Memory B cell (primary cell): ENCODE results near the gene LARP4B.
A peak's percentile ranks its signal among the peaks of the same experiment; 100 is the strongest.

ENCODE experiments used
- ATAC-seq: fragments of 150-1000 bp; cut with Tn5 transposase; 2 replicates; pipeline ENCODE4 v1.10.0; 2021; ENCODE audit warnings: low read depth, mild to moderate bottlenecking, moderate library complexity
- DNase-seq, 2 donors: peaks; one replicate each; pipeline ENCODE4 v3.0.0; 2022; ENCODE audit warnings: low spot score in 2 of 2
- H3K27ac Mint-ChIP-seq: one replicate; pipeline ENCODE4 v1.8.0; 2022; ENCODE audit warnings: mild to moderate bottlenecking, moderate library complexity, mixed read lengths
- H3K27me3 Mint-ChIP-seq: one replicate; pipeline ENCODE4 v1.8.0; 2022; ENCODE audit warnings: mixed read lengths
- H3K36me3 Mint-ChIP-seq: one replicate; pipeline ENCODE4 v1.8.0; 2022; ENCODE audit warnings: mild to moderate bottlenecking, mixed read lengths
- H3K4me1 Mint-ChIP-seq: one replicate; pipeline ENCODE4 v1.8.0; 2022; ENCODE audit warnings: mixed read lengths
- H3K4me3 Mint-ChIP-seq: one replicate; pipeline ENCODE4 v1.8.0; 2022; ENCODE audit warnings: mild to moderate bottlenecking, moderate library complexity, mixed read lengths
- H3K9me3 Mint-ChIP-seq: one replicate; pipeline ENCODE4 v1.8.0; 2022; ENCODE audit warnings: mixed read lengths

LARP4B gene

DNA sequence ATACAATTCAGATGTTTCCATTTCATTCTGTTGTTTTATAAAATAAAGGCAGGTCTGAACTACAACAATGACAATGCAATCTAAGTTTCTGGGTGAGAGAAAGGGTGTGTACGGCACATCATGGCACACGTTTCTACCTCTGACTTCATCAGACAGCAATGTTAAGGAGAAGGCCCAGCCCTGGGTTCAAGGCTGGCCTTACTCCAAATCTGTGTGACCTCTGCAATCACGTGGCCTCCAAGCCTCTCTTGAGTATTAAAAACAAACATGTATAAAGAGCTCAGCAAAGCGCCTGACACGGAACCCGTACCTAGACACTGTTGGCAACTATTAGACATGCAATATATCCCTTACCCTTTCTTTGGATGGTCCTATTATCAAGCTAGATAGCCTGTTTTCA is 114.1 kb downstream of the LARP4B start:
- H3K27ac Mint-ChIP-seq = peak overlapping the region; percentile 93
- peaks cover 37% of the 10 kb centered on the region for H3K36me3 Mint-ChIP-seq
- DNase-seq (no peak), ATAC-seq (no peak)
- H3K27me3 Mint-ChIP-seq = no peaks in the 10 kb centered on the region
- no peaks in the 10 kb centered on the region for H3K9me3 Mint-ChIP-seq
- peaks cover 25% of the 10 kb centered on the region for H3K4me1 Mint-ChIP-seq
- H3K4me3 Mint-ChIP-seq = no peak overlapping the region

DNA sequence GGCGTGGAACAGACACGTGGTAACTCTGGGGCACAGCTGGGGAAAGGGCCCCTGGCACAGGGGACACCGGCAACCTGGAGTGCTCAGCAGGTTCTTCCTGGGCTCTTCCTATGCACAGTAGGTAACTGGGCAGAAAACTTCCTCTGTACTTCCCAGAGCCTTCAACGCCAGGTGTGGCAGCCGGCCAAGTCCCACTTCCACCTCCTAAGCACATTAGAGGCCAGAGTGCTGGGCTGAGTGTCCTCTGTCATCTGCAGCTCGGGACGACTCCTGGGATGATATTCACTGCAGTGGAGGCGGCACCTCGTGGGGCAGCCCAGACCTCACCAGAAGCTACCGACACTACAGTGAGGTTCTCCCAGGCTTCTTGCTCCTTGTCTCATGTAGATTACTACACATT is 114.5 kb downstream of the LARP4B start:
- peak overlapping the region; percentile 93 for H3K27ac Mint-ChIP-seq
- H3K36me3 Mint-ChIP-seq = peaks cover 39% of the 10 kb centered on the region
- H3K27me3 Mint-ChIP-seq = no peaks in the 10 kb centered on the region
- H3K4me1 Mint-ChIP-seq = peaks cover 23% of the 10 kb centered on the region
- no peak overlapping the region for H3K4me3 Mint-ChIP-seq
- ATAC-seq = no peak
- no peaks in the 10 kb centered on the region for H3K9me3 Mint-ChIP-seq
- no peak for DNase-seq

DNA sequence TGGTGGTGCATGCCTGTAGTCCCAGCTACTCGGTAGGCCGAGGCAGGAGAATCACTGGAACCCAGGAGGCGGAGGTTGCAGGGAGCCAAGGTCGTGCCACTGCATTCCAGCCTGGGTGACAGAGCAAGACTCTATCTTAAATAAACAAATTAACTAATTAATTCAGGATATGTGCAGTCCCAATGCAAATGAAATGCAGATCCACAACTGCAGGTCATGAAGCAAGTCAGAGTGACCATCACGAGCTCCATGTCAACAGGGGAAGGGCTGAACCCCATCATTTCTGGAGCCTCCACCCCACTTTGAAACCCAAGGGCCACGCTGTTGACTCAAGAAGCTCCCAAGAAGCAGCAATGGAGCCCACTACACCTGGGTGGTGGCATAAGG is 115.4 kb downstream of the LARP4B start:
- ATAC-seq = no peak
- H3K4me3 Mint-ChIP-seq = no peak overlapping the region
- no peak for DNase-seq
- H3K9me3 Mint-ChIP-seq = no peaks in the 10 kb centered on the region
- H3K36me3 Mint-ChIP-seq = peaks cover 36% of the 10 kb centered on the region
- peaks cover 15% of the 10 kb centered on the region for H3K4me1 Mint-ChIP-seq
- no peaks in the 10 kb centered on the region for H3K27me3 Mint-ChIP-seq
- no peak overlapping the region for H3K27ac Mint-ChIP-seq

DNA sequence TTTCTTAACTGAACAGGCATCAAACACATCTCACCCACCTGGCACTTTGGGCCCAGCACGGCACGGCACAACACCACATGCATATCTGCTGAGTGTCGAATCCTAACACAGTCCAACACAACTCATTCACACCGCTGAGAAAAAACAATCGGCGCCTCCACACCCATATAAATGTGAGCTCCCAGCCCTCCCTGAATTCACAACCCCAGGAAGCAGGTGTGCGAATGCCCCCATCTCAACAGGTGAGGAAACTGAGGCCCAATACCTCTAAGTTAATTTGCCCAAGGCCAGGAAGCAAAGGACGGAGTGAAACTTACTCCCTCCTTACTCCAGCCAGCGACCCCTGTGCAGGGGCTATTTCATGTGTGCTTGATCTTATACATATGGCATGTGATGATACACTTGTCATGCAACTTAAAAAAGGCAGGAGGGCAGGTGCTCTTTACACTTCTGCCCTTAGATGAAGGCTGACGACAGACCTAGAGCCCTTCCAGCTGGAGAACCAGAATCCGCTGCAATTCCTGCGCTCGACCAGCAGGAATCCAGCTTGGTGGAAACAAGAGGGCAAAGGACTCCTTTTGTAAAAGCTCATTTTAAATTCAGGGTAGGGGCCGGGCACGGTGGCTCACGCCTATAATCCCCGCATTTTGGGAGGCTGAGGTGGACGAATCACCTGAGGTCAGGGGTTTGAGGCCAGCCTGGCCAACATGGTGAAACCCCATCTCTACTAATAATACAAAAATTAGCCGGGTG is 116.0 kb downstream of the LARP4B start:
- ATAC-seq = no peak
- Mint-ChIP-seq H3K27ac (no peak overlapping the region), H3K36me3 (peaks cover 30% of the 10 kb centered on the region), H3K27me3 (no peaks in the 10 kb centered on the region), H3K9me3 (no peaks in the 10 kb centered on the region), H3K4me1 (peaks cover 15% of the 10 kb centered on the region), H3K4me3 (no peak overlapping the region)
- no peak for DNase-seq

DNA sequence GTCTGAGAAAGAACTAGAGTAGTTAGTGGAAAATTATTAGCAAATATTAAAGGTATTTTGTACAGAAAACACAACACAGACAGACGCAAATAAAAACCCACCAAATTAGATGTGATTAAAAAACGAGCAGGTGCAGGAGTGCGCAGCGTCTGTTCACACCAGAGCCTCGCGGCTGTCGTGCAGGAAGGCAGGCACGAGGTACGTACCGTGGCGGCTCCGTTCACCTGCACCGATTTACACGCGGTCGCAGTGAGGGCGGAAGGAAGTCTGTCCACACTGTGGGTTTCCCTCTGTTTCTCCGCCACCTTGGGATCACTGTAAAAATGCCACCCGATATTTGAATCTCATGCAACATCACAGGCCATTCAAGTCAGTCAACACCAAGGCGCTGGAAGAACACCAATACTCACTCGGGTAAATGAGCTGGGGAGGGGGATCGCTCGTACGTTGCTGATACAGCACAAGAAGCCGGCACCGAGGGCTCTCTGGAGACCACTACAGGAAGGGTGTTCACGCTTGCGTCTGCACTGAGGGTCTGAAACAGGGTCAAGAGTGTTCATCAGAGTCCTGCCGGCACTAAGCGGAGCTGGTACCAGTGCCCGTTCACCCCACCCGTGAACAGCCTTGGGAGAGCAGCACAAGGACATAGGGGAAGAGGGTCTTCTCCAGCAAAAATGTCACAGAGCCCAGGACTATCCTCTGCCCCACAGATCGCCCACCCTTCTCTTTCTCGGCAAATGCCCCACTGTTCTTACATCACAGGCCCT is 116.8 kb downstream of the LARP4B start:
- DNase-seq (no peak), ATAC-seq (no peak)
- Mint-ChIP-seq H3K4me1 (peaks cover 12% of the 10 kb centered on the region), H3K4me3 (no peak overlapping the region), H3K36me3 (peaks cover 25% of the 10 kb centered on the region), H3K27ac (no peak overlapping the region), H3K9me3 (no peaks in the 10 kb centered on the region), H3K27me3 (no peaks in the 10 kb centered on the region)

DNA sequence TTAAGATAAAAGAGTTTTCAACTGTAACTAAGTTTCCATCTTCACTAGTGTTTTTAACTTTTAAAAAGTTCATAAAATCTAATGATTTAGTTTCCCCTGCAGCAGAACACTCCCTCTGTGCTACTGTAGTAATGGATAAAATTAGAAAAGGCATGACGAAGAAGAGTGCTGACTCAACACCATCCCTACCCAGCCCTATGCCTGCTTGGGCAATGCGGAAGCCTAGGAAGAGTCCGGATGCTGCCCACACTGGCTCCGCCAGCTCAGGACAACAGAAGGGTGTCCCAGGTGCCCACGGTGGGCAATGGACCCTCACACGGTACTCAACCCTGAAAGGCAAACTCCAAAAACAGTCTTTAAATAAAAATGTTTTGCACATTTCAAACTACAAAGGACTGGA is 118.2 kb downstream of the LARP4B start:
- Mint-ChIP-seq H3K27ac (no peak overlapping the region), H3K27me3 (no peaks in the 10 kb centered on the region), H3K9me3 (no peaks in the 10 kb centered on the region), H3K4me3 (no peak overlapping the region), H3K36me3 (peaks cover 25% of the 10 kb centered on the region), H3K4me1 (peaks cover 4% of the 10 kb centered on the region)
- ATAC-seq = no peak
- DNase-seq = no peak

DNA sequence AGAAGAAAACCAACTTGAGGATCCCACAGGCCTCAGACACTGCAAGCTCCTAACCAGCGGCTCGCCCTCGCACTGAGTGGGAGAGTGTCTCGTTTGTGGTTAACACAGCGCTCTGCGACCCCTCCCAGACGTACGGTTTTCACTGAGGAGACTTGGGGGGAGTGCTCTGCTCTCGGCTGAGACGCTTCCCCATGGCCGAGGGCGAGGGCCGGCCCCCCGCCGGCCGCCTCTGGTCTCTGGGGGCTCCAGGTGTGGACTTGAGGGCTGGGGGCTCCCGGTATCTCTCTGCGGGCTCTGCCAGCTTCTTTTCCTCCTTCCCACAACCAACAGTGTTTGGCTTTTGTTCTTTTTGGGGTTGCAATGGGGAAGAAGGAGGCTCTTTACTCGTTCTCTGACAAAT is 118.7 kb downstream of the LARP4B start:
- Mint-ChIP-seq H3K4me3 (no peak overlapping the region), H3K9me3 (no peaks in the 10 kb centered on the region), H3K27ac (no peak overlapping the region), H3K36me3 (peaks cover 30% of the 10 kb centered on the region), H3K27me3 (no peaks in the 10 kb centered on the region), H3K4me1 (no peaks in the 10 kb centered on the region)
- no peak for ATAC-seq
- DNase-seq = no peak

DNA sequence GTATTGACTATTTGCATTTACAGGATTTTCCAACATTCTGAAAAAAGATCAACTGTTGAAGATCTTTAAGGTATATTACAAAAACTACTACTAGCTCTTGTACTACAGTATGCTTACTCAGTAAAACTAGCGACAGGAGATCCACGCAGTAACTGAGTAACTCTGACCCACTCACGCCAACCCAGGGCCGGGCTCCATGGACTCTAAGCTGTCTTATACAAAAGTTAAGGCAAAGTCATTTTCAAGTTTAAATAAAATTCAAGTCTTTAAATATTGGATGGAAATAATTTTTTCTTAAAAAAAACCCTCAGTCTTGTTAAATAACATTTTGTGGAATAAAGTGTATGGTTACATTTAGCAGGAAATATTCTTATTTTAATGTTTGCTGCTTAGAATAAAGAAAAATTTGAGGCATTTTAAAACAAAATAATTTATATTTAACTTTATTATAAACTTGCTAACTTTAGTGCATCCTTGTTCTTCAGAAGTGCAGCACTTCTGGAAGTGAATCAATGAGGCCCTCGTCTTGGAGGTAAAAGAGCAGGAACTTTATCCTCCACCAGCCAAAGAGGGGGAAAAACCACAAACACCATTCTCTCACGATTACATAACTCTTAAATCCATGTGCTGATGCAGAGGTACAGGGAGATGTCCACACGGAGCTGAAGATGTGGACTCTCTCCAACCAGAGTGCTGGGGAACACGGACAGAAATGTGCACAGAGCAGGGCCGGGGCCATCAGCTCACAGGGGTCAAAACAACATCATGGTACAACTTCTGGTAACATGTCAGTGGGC is 119.9 kb downstream of the LARP4B start:
- no peak overlapping the region for H3K4me3 Mint-ChIP-seq
- H3K27ac Mint-ChIP-seq = no peak overlapping the region
- no peak for DNase-seq
- H3K36me3 Mint-ChIP-seq = peaks cover 27% of the 10 kb centered on the region
- no peaks in the 10 kb centered on the region for H3K27me3 Mint-ChIP-seq
- no peaks in the 10 kb centered on the region for H3K4me1 Mint-ChIP-seq
- no peaks in the 10 kb centered on the region for H3K9me3 Mint-ChIP-seq
- ATAC-seq = no peak

DNA sequence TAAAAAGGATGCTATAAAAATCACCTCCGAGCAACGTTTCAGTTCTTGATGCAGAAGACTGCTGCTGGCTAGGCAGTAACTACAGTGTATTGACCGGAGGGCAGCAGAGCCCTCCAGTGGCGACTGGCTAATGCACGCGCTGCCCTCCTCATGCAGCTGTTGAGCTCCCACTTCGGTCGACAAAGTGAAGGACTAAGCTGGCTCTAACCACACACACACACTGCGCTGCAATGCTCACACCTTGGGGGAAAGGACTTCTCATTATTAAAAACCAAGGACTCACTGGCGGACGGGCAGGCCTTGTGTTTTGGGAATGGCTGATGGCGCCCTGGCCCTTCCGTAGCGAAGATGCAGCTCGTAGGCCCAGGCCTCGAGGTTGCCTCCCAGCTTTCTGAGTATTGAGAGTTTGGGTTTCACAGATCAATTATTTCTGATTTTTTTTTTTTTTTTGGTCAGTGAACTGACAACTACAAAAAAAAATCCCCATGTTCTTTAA is 121.1 kb downstream of the LARP4B start:
- ATAC-seq (no peak), DNase-seq (no peak)
- H3K9me3 Mint-ChIP-seq = no peaks in the 10 kb centered on the region
- no peak overlapping the region for H3K4me3 Mint-ChIP-seq
- peaks cover 29% of the 10 kb centered on the region for H3K36me3 Mint-ChIP-seq
- H3K4me1 Mint-ChIP-seq = no peaks in the 10 kb centered on the region
- H3K27me3 Mint-ChIP-seq = no peaks in the 10 kb centered on the region
- H3K27ac Mint-ChIP-seq = no peak overlapping the region

DNA sequence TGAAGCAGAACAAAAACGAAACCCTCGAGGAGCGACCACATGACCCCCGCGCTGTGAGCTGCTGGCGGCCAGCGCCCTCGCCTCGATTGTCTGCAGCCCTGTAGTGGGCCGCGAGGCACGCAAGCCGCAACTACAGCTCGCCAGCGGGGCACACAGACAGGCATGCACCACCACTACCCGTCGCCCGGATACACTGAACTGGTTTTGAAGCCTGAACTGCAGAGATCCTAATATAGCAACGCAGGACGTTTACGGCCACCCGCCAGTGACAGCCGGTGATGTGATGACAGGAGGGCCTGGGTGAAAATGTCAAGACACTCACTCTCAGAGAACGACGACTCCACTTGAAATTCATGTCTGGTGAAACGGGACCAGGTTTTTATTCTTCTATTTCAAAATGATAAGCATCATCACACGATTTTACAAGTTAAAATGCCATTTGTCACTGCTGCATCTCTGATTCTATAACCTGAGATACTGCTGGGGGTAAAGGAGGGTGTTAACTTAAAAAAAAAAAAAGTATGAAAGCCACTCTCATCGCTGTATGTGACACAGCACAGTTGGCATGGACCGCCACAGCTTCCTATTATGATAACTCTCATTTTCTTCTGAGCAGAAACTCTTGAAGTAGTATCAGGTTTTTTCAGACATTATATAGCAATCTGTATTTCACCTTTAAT is 121.7 kb downstream of the LARP4B start:
- H3K4me3 Mint-ChIP-seq = no peak overlapping the region
- H3K27ac Mint-ChIP-seq = no peak overlapping the region
- ATAC-seq = no peak

DNA sequence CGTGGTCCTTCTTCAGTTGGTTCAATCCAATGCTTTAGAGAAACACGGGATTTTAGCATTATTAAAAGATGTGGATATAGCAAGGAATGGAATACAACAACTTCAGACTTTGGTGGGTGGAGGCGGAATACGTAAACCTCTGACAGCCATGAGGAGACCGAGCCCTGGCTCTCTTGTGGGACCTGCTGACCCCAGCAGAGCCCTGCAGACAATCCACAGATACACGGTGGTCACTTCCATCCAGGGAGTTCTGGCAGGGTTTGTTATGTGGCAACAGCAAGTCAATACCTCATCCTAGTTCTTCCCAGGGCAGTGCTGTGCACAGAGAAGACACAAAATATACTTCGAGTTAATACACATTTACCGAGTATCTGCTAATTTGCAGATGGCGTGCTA is 123.5 kb downstream of the LARP4B start:
- Mint-ChIP-seq H3K27ac (peak overlapping the region; percentile 22), H3K36me3 (peaks cover 20% of the 10 kb centered on the region), H3K4me3 (no peak overlapping the region), H3K27me3 (no peaks in the 10 kb centered on the region), H3K4me1 (peaks cover 4% of the 10 kb centered on the region), H3K9me3 (no peaks in the 10 kb centered on the region)
- no peak for ATAC-seq
- DNase-seq = no peak

More for the DNA sequence above, 121.7 kb downstream of the LARP4B start:
- H3K9me3 Mint-ChIP-seq = no peaks in the 10 kb centered on the region
- H3K36me3 Mint-ChIP-seq = peaks cover 23% of the 10 kb centered on the region
- no peaks in the 10 kb centered on the region for H3K27me3 Mint-ChIP-seq
- no peak for DNase-seq
- H3K4me1 Mint-ChIP-seq = peaks cover 1% of the 10 kb centered on the region

DNA sequence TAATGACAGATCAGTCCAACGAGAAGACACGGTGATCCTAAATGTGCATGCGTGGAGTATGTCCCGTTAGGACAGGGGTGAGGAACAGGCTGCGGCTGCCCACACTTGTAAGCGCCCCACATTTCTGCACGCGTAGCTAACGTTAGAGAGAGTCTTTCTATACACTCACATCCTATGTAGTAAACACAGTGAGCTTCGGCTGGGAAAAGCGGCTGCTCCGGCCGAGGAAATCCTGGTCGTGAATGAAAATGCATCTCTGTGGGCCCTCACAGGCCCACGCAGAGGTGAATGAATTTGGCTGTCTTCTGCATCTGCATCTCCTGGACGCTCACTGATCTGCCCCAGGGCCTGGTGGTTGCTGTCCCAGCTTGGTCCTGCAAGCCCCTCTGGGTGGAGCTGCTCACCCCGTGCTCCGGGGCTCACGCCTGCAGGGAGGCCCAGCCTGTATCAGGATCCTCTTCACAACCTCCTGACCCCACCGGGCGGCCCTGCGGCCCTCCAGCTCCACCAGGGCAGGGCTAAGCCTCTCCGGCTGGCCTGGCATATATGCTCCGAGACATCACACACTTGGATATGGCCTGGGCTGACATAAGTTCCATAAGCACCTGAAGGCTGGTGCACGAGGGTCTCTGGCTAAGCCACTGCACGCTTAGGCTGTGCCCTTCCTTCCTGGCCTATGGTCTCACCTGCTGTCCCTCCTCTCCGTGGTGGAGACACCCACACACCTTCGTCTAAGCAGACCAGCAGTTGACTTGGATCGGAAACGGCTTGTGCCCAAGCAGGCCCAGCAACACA is 124.1 kb downstream of the LARP4B start:
- Mint-ChIP-seq H3K4me3 (no peak overlapping the region), H3K27me3 (no peaks in the 10 kb centered on the region), H3K36me3 (peaks cover 19% of the 10 kb centered on the region), H3K4me1 (peaks cover 4% of the 10 kb centered on the region), H3K9me3 (no peaks in the 10 kb centered on the region), H3K27ac (no peak overlapping the region)
- ATAC-seq (no peak), DNase-seq (no peak)
